Lung (tissue), 12 donors: Measurements from ENCODE around the gene MAPK6. TPM values are rescaled to one million over a fixed set of nuclear protein-coding genes. Genes with fewer than 3 reads are reported as not detected.

Experiments
- ATAC-seq: fragments of 200-7000 bp; cut with Tn5 transposase; one replicate; pipeline ENCODE4 v1.9.1; 2020; ENCODE audit warnings: moderate number of reproducible peaks; ENCODE audit not compliant: insufficient read depth, low FRiP score
- DNase-seq, 3 donors: peaks; one replicate each; pipeline ENCODE4 v3.0.0-alpha.2; 2013 to 2017
- H3K27ac ChIP-seq, 2 donors: one replicate each; pipeline ENCODE4 v1.5.1; 2013; ENCODE audit warnings: mild to moderate bottlenecking in 2 of 2, moderate library complexity in 2 of 2, control low read depth in 1 of 2, inconsistent platforms in 1 of 2, low read depth in 1 of 2, low read length in 1 of 2
- H3K27me3 ChIP-seq, 3 donors: one replicate each; pipeline ENCODE4 v1.5.1; 2013; ENCODE audit warnings: low read length in 2 of 3; ENCODE audit not compliant: control insufficient read depth in 3 of 3, insufficient read depth in 3 of 3
- H3K36me3 ChIP-seq, 4 donors: one replicate each; pipeline ENCODE4 v1.5.1; 2013; ENCODE audit warnings: low read length in 4 of 4, mild to moderate bottlenecking in 1 of 4, moderate library complexity in 1 of 4; ENCODE audit not compliant: control insufficient read depth in 4 of 4, insufficient read depth in 4 of 4
- H3K4me1 ChIP-seq, 5 donors: one replicate each; pipeline ENCODE4 v1.5.1; 2013; ENCODE audit warnings: low read length in 5 of 5, mild to moderate bottlenecking in 2 of 5, moderate library complexity in 1 of 5; ENCODE audit not compliant: control insufficient read depth in 5 of 5, insufficient read depth in 5 of 5
- H3K4me3 ChIP-seq: one replicate; pipeline ENCODE4 v1.5.1; 2013; ENCODE audit warnings: mild to moderate bottlenecking, control low read depth, moderate library complexity
- H3K9ac ChIP-seq, 2 donors: one replicate each; pipeline ENCODE4 v1.5.1; 2013; ENCODE audit warnings: low read length in 2 of 2, control low read depth in 1 of 2; ENCODE audit not compliant: insufficient read depth in 1 of 2
- H3K9me3 ChIP-seq, 4 donors: one replicate each; pipeline ENCODE4 v1.5.1; 2013; ENCODE audit warnings: low read length in 3 of 4, mild to moderate bottlenecking in 1 of 4, moderate library complexity in 1 of 4; ENCODE audit not compliant: control insufficient read depth in 4 of 4, insufficient read depth in 3 of 4
- WGBS, 2 donors: extraction: QIAGEN DNeasy Blood & Tissue Kit; methylation state at CpG; one replicate each; pipeline ENCODE4 v1.1.7; 2013; 5-methylcytosine and 5-hydroxymethylcytosine counted together
- polyA plus RNA-seq, 2 donors: library from polyadenylated mRNA; stranded (reverse); fragments of 200-250 nt; gene quantifications; one replicate each; pipeline ENCODE4 v1.2.1, GENCODE V29; 2013
- total RNA-seq, 2 donors: library from RNA; depleted of rRNA in 1 of 2; stranded (reverse); fragments of >200 nt in 1 of 2; gene quantifications; one replicate each; pipeline ENCODE4 v1.2.1, GENCODE V29; 2014 to 2021
- TF ChIP-seq, protein P1 (sequence below): IDR thresholded peaks from 2 replicates; pipeline ENCODE4 v1.5.1; 2012; ENCODE audit warnings: mild to moderate bottlenecking; ENCODE audit errors: control extremely low read depth, extremely low read depth
- donor health status: control.
- donor health status: control.
- donor health status: Bipolar disorder and iron deficiency.
- donor health status: healthy.
- donor health status: DM: yes; HTN: yes; CAD: no.

Gene MAPK6
- total and polyA plus RNA-seq, 4 donors: 5.4 to 39.8 (median 24.6) TPM

DNA sequence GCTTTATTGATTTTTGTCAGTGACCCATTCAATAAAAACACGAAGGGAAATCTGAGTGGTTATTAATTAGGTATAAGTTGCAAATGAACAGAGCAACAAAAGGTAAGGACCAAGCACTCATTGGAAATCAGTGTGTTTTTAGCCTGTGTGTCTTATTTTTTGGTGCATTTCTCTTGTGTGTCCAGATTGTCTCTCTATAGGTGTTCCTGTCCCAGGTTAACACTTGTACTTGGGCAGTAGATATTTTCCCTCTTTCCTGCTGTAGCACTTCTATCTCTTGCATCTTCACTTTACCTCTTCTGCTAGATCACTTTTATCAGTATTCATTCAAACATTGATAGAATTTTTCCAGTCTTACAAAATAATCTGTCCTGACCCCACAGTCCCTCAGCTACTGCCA is 37.0 kb downstream of the MAPK6 start:
- Histone ChIP-seq H3K27me3 (no peaks in the 10 kb centered on the region), H3K9ac (no peak overlapping the region), H3K4me1 (no peaks in the 10 kb centered on the region), H3K36me3 (peaks cover 17 to 45% (median 32%) of the 10 kb centered on the region in 4 donors), H3K9me3 (peaks cover 0 to 2% (median 0%) of the 10 kb centered on the region in 4 donors), H3K4me3 (no peak overlapping the region), H3K27ac (no peak overlapping the region)
- WGBS, 2 donors: 96 to 97% methylated on average over 1 of the region's 1 CpG
- DNase-seq: no peak
- no peak for ATAC-seq
- TF ChIP-seq, protein P1, sequence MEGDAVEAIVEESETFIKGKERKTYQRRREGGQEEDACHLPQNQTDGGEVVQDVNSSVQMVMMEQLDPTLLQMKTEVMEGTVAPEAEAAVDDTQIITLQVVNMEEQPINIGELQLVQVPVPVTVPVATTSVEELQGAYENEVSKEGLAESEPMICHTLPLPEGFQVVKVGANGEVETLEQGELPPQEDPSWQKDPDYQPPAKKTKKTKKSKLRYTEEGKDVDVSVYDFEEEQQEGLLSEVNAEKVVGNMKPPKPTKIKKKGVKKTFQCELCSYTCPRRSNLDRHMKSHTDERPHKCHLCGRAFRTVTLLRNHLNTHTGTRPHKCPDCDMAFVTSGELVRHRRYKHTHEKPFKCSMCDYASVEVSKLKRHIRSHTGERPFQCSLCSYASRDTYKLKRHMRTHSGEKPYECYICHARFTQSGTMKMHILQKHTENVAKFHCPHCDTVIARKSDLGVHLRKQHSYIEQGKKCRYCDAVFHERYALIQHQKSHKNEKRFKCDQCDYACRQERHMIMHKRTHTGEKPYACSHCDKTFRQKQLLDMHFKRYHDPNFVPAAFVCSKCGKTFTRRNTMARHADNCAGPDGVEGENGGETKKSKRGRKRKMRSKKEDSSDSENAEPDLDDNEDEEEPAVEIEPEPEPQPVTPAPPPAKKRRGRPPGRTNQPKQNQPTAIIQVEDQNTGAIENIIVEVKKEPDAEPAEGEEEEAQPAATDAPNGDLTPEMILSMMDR: no peak

DNA sequence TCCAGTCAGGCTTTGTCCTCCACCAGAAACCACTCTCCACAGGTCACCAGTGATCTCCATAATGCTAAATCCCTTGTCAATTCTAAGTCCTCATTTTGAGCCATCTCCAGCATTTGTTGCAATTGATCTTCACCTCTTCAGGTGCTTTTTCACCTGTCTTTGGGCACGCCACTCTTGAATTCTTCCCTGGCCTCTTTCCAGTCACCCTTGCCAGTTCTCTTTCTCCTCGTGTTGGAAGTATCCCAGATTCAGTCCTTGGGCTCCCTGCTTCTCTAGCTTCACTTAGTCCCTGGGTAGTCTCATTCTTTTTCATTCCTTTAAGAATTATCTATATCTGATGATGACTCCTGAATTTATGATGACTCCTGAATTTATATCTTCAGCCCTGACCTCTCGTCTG is 37.5 kb downstream of the MAPK6 start:
- H3K9ac ChIP-seq: no peak overlapping the region
- H3K27ac ChIP-seq: no peak overlapping the region
- peaks cover 20 to 49% (median 32%) of the 10 kb centered on the region in 4 donors for H3K36me3 ChIP-seq
- peaks cover 0 to 2% (median 0%) of the 10 kb centered on the region in 4 donors for H3K9me3 ChIP-seq
- no peak for ATAC-seq
- TF ChIP-seq, protein P1: no peak
- no peak overlapping the region for H3K4me3 ChIP-seq
- no peak for DNase-seq
- no peaks in the 10 kb centered on the region for H3K4me1 ChIP-seq
- 82 to 93% methylated on average over 3 of the region's 3 CpGs for WGBS, 2 donors
- H3K27me3 ChIP-seq: no peaks in the 10 kb centered on the region

DNA sequence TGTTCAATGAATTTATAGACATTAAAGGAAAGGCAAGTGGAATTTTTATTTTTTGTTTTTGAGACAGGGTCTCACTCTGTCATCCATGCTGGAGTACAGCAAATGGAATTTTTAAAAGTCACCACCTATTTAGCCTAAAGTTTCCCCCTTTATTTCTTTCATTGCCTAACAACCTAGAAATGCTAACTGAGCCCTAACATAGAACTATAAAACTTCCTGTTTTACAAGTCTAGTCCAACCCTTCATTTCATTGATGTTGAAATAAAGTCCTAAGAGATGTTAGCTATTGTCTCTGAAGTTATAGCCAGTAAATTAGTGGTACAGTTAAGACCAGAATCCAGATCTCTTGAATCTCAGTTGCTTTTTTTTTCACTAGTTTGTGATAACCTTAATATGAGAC is 39.0 kb downstream of the MAPK6 start:
- H3K36me3 ChIP-seq: peaks cover 22 to 45% (median 31%) of the 10 kb centered on the region in 4 donors
- H3K27me3 ChIP-seq: no peaks in the 10 kb centered on the region
- ATAC-seq: no peak

More for the DNA sequence above, 39.0 kb downstream of the MAPK6 start:
- Histone ChIP-seq H3K27ac (no peak overlapping the region), H3K9ac (no peak overlapping the region), H3K4me1 (no peaks in the 10 kb centered on the region), H3K4me3 (no peak overlapping the region), H3K9me3 (no peaks in the 10 kb centered on the region)
- DNase-seq: no peak
- TF ChIP-seq, protein P1: no peak
